Body of pancreas (tissue), 4 donors: ENCODE results near the gene VSIG1.

ENCODE experiments used
- POLR2A ChIP-seq, 3 donors: fragments of 450-650 bp; IDR thresholded peaks; one replicate each; pipeline ENCODE4 v1.6.1; 2016; ENCODE audit warnings: antibody characterized with exemption in 3 of 3, mild to moderate bottlenecking in 2 of 3
- TF ChIP-seq, protein P1 (sequence below), 7 experiments: fragments of 450-650 bp in 4 of 7; fragments of 200-600 bp in 3 of 7; sonication (generic) in 3 of 7; IDR thresholded peaks; one replicate each; pipeline ENCODE4 v1.5.1; 2016 to 2019; ENCODE audit warnings: antibody characterized with exemption in 7 of 7

DNA sequence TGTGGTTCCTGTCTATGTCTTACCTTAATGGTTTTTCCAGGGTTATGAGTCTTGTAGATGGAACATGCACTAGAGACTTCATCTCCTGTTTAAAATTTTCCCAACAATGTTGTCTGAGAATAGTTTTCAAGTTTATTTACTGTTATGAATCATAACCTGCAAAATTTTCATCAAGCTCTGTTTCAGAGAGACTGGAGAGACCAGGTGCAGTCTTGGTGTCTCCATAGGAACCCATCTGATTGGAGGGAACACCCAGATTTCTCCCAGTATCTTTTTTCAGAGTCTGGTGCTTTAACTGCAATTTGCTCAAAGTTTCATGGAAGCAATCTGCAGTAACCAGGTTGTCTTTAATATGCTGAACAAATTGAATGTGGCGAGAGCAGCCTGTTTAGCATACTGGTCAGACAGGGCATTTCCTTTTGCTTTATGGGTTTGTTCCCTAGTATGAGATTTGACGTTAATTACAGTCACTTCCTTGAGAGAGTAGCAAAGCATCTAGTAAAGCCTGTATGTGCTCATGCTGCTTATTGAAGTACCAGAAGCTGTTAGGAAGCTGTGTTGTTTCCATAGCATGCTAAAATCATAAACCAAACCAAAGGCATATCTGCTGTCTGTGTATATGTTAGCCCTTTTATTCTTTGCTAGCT is 18.8 kb upstream of the VSIG1 start:
- TF ChIP-seq, protein P1, sequence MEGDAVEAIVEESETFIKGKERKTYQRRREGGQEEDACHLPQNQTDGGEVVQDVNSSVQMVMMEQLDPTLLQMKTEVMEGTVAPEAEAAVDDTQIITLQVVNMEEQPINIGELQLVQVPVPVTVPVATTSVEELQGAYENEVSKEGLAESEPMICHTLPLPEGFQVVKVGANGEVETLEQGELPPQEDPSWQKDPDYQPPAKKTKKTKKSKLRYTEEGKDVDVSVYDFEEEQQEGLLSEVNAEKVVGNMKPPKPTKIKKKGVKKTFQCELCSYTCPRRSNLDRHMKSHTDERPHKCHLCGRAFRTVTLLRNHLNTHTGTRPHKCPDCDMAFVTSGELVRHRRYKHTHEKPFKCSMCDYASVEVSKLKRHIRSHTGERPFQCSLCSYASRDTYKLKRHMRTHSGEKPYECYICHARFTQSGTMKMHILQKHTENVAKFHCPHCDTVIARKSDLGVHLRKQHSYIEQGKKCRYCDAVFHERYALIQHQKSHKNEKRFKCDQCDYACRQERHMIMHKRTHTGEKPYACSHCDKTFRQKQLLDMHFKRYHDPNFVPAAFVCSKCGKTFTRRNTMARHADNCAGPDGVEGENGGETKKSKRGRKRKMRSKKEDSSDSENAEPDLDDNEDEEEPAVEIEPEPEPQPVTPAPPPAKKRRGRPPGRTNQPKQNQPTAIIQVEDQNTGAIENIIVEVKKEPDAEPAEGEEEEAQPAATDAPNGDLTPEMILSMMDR (IDR thresholded peaks at IDR 0.05): no peak
- TF ChIP-seq POLR2A (IDR thresholded peaks at IDR 0.05): no peak
